NK-92 (cell line): Measurements from ENCODE around the gene LARGE2.

ENCODE experiments used
- DNase-seq: peaks from one replicate; lab custom pipeline; 2025; ENCODE audit not compliant: unreplicated experiment; lab: John Stamatoyannopoulos, UW

Gene LARGE2

GRCh38 chr11:45913942-45914635, 8.4 kb upstream of the LARGE2 start:
- no peak for DNase-seq

GRCh38 chr11:45915446-45915845, 7.0 kb upstream of the LARGE2 start:
- no peak for DNase-seq

GRCh38 chr11:45917286-45917622, 5.2 kb upstream of the LARGE2 start:
- no peak for DNase-seq

GRCh38 chr11:45917623-45918330, 4.7 kb upstream of the LARGE2 start, which contains the start of gene PEX16:
TSS of gene PEX16 (minus strand) at chr11:45917877. CDS start at chr11:45917811, 66 bp downstream.
- peak; percentile 82 for DNase-seq

- DNase-seq, result no peak
These were observed 4.0 kb upstream of the LARGE2 start for GRCh38 chr11:45918331-45918941.

GRCh38 chr11:45918962-45919675, 3.3 kb upstream of the LARGE2 start:
- no peak for DNase-seq

GRCh38 chr11:45919806-45920530, 2.5 kb upstream of the LARGE2 start:
- DNase-seq, result no peak

- DNase-seq, result no peak
These were observed 1.7 kb upstream of the LARGE2 start for GRCh38 chr11:45920531-45921477.

- DNase-seq, result no peak
These were observed 663 bp upstream of the LARGE2 start for GRCh38 chr11:45921561-45922424.

GRCh38 chr11:45924036-45924915, 1.8 kb downstream of the LARGE2 start:
- DNase-seq, result no peak

- no peak for DNase-seq
These were observed 2.5 kb downstream of the LARGE2 start for GRCh38 chr11:45924927-45925326.

GRCh38 chr11:45925550-45925949, 3.1 kb downstream of the LARGE2 start:
- DNase-seq, result no peak

GRCh38 chr11:45926001-45926401, 3.5 kb downstream of the LARGE2 start:
- no peak for DNase-seq

- DNase-seq, result no peak
These were observed 4.3 kb downstream of the LARGE2 start for GRCh38 chr11:45926536-45927331.

GRCh38 chr11:45927332-45927683, 4.9 kb downstream of the LARGE2 start:
- no peak for DNase-seq

GRCh38 chr11:45927684-45928413, 5.4 kb downstream of the LARGE2 start:
- DNase-seq, result no peak
